Caco-2 (cell line): ENCODE measurements around the gene SYT11. TPM values are rescaled to one million over a fixed set of nuclear protein-coding genes. Genes with fewer than 3 reads are reported as not detected.

Experiments
- Bru-seq: library from RNA; stranded (reverse); fragments of 400-500 nt; gene quantifications from one replicate; lab custom pipeline; 2021; lab: Mats Ljungman, UMichigan
- BruChase-seq, 2 experiments: library from RNA; stranded (reverse); fragments of 400-500 nt; gene quantifications; one replicate each; lab custom pipeline; 2021; lab: Mats Ljungman, UMichigan
- BruUV-seq: library from RNA; stranded (reverse); fragments of 400-500 nt; replicated peaks from 2 replicates; lab custom pipeline; 2021; lab: Mats Ljungman, UMichigan
- CTCF ChIA-PET: fragments of 300-600 bp; sonication (Branson Sonifier 250); formaldehyde crosslinking; loops from one replicate; lab custom pipeline; 2022; ENCODE audit warnings: antibody characterized with exemption; lab: Charles Lee
- POLR2A ChIA-PET: fragments of 300-600 bp; sonication (Branson Sonifier 250); formaldehyde crosslinking; loops from one replicate; lab custom pipeline; 2022; ENCODE audit warnings: antibody characterized with exemption; lab: Charles Lee
- DNase-seq, 2 experiments: peaks; one replicate each; pipeline versions ENCODE4 v3.0.0 to v3.0.0-alpha.2; 2020 to 2022
- H3K27me3 ChIP-seq: replicated peaks from 2 replicates; pipeline ENCODE4 v1.6.0; 2011; ENCODE audit warnings: low read length; ENCODE audit not compliant: control insufficient read depth, insufficient read depth
- H3K36me3 ChIP-seq: 2 replicates; pipeline ENCODE4 v1.5.1; 2011; ENCODE audit warnings: low read length; ENCODE audit not compliant: control insufficient read depth, insufficient read depth
- H3K4me1 ChIP-seq: fragments of 250-450 bp; sonication (Bioruptor Pico); 2 replicates; pipeline ENCODE4 v1.5.1; 2020; ENCODE audit warnings: mild to moderate bottlenecking
- H3K4me3 ChIP-seq: 2 replicates; pipeline ENCODE4 v1.5.1; 2011; ENCODE audit warnings: low read depth, mild to moderate bottlenecking, control low read depth, low read length
- H3K9me3 ChIP-seq: fragments of 250-450 bp; sonication (Bioruptor Pico); 2 replicates; pipeline ENCODE4 v1.5.1; 2020; ENCODE audit warnings: mild to moderate bottlenecking, moderate library complexity
- H3K27ac Mint-ChIP-seq: one replicate; pipeline ENCODE4 v1.8.0; 2022; ENCODE audit warnings: mixed read lengths; ENCODE audit not compliant: unreplicated experiment
- H3K27me3 Mint-ChIP-seq: one replicate; pipeline ENCODE4 v1.8.0; 2022; ENCODE audit warnings: mixed read lengths; ENCODE audit not compliant: insufficient read depth, unreplicated experiment
- H3K36me3 Mint-ChIP-seq: one replicate; pipeline ENCODE4 v1.8.0; 2022; ENCODE audit warnings: mild to moderate bottlenecking, mixed read lengths; ENCODE audit not compliant: insufficient read depth, unreplicated experiment
- H3K4me1 Mint-ChIP-seq: one replicate; pipeline ENCODE4 v1.8.0; 2022; ENCODE audit warnings: low read depth, mixed read lengths; ENCODE audit not compliant: unreplicated experiment
- H3K4me3 Mint-ChIP-seq: one replicate; pipeline ENCODE4 v1.8.0; 2022; ENCODE audit warnings: mild to moderate bottlenecking, moderate library complexity, mixed read lengths; ENCODE audit not compliant: unreplicated experiment
- H3K9me3 Mint-ChIP-seq: one replicate; pipeline ENCODE4 v1.8.0; 2022; ENCODE audit warnings: mixed read lengths; ENCODE audit not compliant: unreplicated experiment
- intact Hi-C: fragments of 100-400 bp; cut with micrococcal nuclease; formaldehyde crosslinking; loops from one replicate; pipeline ENCODE4 v1.10.0; 2022; ENCODE audit not compliant: unreplicated experiment
- long read RNA-seq: library from polyadenylated mRNA; stranded (forward); transcript quantifications from one replicate; pipeline ENCODE4 v2.0.0, GENCODE V29; 2022
- total RNA-seq: library from RNA; stranded (reverse); gene quantifications from 2 replicates; pipeline ENCODE4 v1.2.3, GENCODE V29; 2022
- TF ChIP-seq, protein P1 (sequence below), 2 experiments: fragments of 200-600 bp in 1 of 2; IDR thresholded peaks; 1 replicate in 1 of 2; 2 replicates in 1 of 2; pipeline versions ENCODE4 v1.5.1 to v1.8.0; 2011 to 2022; ENCODE audit warnings: antibody characterized with exemption in 1 of 2, control low read depth in 1 of 2, inconsistent platforms in 1 of 2, low read depth in 1 of 2, low read length in 1 of 2, mild to moderate bottlenecking in 1 of 2, moderate library complexity in 1 of 2; ENCODE audit not compliant: insufficient read depth in 1 of 2, severe bottlenecking in 1 of 2, unreplicated experiment in 1 of 2

The SYT11 gene, protein sequence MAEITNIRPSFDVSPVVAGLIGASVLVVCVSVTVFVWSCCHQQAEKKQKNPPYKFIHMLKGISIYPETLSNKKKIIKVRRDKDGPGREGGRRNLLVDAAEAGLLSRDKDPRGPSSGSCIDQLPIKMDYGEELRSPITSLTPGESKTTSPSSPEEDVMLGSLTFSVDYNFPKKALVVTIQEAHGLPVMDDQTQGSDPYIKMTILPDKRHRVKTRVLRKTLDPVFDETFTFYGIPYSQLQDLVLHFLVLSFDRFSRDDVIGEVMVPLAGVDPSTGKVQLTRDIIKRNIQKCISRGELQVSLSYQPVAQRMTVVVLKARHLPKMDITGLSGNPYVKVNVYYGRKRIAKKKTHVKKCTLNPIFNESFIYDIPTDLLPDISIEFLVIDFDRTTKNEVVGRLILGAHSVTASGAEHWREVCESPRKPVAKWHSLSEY
- 0.05 TPM in 1 of 2 replicates, not detected in the other for total RNA-seq
- Bru-seq, nascent RNA = percentile 3 among the genes with signal in this experiment
- not detected for BruChase-seq, experiment 1, labeled RNA remaining after a 2-hour chase
- percentile 12 among the genes with signal in this experiment for BruChase-seq, experiment 2, labeled RNA remaining after a 6-hour chase
- long read RNA-seq = 0 reads

GRCh38 chr1:155859234-155859829 lies at the start of gene SYT11:
TSS of gene SYT11 (plus strand) at chr1:155859567. CDS start at chr1:155859762, 195 bp downstream.
- Histone ChIP-seq H3K4me1 (peaks cover 6% of the 10 kb centered on the region), H3K27me3 (no peaks in the 10 kb centered on the region), H3K9me3 (no peaks in the 10 kb centered on the region), H3K36me3 (no peaks in the 10 kb centered on the region), H3K4me3 (peak within 1 kb of the TSS; percentile 48)
- TF ChIP-seq, protein P1, sequence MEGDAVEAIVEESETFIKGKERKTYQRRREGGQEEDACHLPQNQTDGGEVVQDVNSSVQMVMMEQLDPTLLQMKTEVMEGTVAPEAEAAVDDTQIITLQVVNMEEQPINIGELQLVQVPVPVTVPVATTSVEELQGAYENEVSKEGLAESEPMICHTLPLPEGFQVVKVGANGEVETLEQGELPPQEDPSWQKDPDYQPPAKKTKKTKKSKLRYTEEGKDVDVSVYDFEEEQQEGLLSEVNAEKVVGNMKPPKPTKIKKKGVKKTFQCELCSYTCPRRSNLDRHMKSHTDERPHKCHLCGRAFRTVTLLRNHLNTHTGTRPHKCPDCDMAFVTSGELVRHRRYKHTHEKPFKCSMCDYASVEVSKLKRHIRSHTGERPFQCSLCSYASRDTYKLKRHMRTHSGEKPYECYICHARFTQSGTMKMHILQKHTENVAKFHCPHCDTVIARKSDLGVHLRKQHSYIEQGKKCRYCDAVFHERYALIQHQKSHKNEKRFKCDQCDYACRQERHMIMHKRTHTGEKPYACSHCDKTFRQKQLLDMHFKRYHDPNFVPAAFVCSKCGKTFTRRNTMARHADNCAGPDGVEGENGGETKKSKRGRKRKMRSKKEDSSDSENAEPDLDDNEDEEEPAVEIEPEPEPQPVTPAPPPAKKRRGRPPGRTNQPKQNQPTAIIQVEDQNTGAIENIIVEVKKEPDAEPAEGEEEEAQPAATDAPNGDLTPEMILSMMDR (IDR thresholded peaks at IDR 0.05; ENCODE audit: insufficient read depth in 1 of 2, low read depth in 1 of 2, low read length in 1 of 2, severe bottlenecking in 1 of 2, unreplicated experiment in 1 of 2) = no peak
- Mint-ChIP-seq H3K27me3 (peaks cover 5% of the 10 kb centered on the region), H3K36me3 (peaks cover 14% of the 10 kb centered on the region), H3K4me3 (peak within 1 kb of the TSS; percentile 77), H3K27ac (peak within 1 kb of the TSS; percentile 40), H3K9me3 (no peaks in the 10 kb centered on the region), H3K4me1 (peaks cover 6% of the 10 kb centered on the region)
- peak; percentile 94 for DNase-seq
- POLR2A ChIA-PET = interaction anchor here (0.5 to 0.6 kb wide), 4 partner anchors 15 to 586 kb away, joined by 3 to 10 read pairs (median 3); partner anchors contain the start of genes ARHGEF2, CLK2 and PMF1
- BruUV-seq = no TSS peak
- intact Hi-C loops = loop anchor here (10.0 kb wide), 1 partner anchor 55 kb away; the partner anchor contains the start of gene RIT1
- CTCF ChIA-PET = interaction anchor here (0.6 kb wide), 1 partner anchor 486 kb away, joined by 4 read pairs; no protein-coding TSS in a partner anchor

DNA sequence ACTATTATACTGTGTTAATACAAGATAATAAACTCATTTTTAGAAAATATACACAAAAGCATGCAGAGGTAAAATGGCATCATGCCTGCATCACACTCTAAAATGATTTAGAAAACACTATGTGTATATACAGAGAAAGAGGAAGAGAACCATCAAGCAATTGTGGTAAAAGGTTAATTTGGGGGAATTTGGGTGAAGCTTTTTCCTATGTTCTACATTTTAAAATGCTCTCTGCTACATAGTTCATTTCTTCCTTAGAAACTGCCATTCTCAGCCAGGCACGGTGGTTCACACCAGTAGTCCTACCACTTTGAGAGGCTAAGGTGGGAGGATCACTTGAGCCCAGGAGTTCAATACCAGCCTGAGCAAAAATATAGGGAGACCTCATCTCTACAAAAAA lies 46.5 kb upstream of the SYT11 start:
- H3K4me3 Mint-ChIP-seq = no peak overlapping the region
- H3K36me3 Mint-ChIP-seq = peaks cover 61% of the 10 kb centered on the region
- no peak overlapping the region for H3K27ac Mint-ChIP-seq

More for the DNA sequence above, 46.5 kb upstream of the SYT11 start:
- H3K36me3 ChIP-seq = no peaks in the 10 kb centered on the region
- no TSS peak for BruUV-seq
- TF ChIP-seq, protein P1 (IDR thresholded peaks at IDR 0.05; ENCODE audit: insufficient read depth in 1 of 2, low read depth in 1 of 2, low read length in 1 of 2, severe bottlenecking in 1 of 2, unreplicated experiment in 1 of 2) = no peak
- ChIA-PET POLR2A (no interaction called here), CTCF (no interaction called here)
- no peak overlapping the region for H3K4me3 ChIP-seq
- DNase-seq = no peak
- H3K4me1 ChIP-seq = no peaks in the 10 kb centered on the region
- no peaks in the 10 kb centered on the region for H3K27me3 Mint-ChIP-seq
- no peaks in the 10 kb centered on the region for H3K27me3 ChIP-seq
- H3K4me1 Mint-ChIP-seq = no peaks in the 10 kb centered on the region
- H3K9me3 Mint-ChIP-seq = peaks cover 9% of the 10 kb centered on the region
- H3K9me3 ChIP-seq = no peaks in the 10 kb centered on the region
- intact Hi-C loops = no loop called here
